ENCODE measurements around the gene CAPZB.

CAPZB gene

GRCh38 chr1:19404748-19405147 is 80.6 kb downstream of the CAPZB start:
- no peak for DNase-seq

GRCh38 chr1:19403256-19403655 is 82.1 kb downstream of the CAPZB start:
- DNase-seq, result no peak

GRCh38 chr1:19402031-19402813 is 83.1 kb downstream of the CAPZB start:
- no peak for DNase-seq

GRCh38 chr1:19401535-19401889 is 83.8 kb downstream of the CAPZB start:
- no peak for DNase-seq

- no peak for DNase-seq
Measured at GRCh38 chr1:19400875-19401534, 84.3 kb downstream of the CAPZB start.

- DNase-seq, result no peak
Measured at GRCh38 chr1:19400192-19400611, 85.1 kb downstream of the CAPZB start.

GRCh38 chr1:19398309-19398760 is 87.0 kb downstream of the CAPZB start:
- no peak for DNase-seq

- DNase-seq, result no peak
Measured at GRCh38 chr1:19397217-19397945, 88.0 kb downstream of the CAPZB start.

GRCh38 chr1:19396280-19396679 is 89.1 kb downstream of the CAPZB start:
- DNase-seq, result no peak

GRCh38 chr1:19395678-19396192 is 89.6 kb downstream of the CAPZB start:
- DNase-seq, result no peak

GRCh38 chr1:19393046-19393445 is 92.3 kb downstream of the CAPZB start:
- no peak for DNase-seq

GRCh38 chr1:19392221-19392620 is 93.1 kb downstream of the CAPZB start:
- no peak for DNase-seq

GRCh38 chr1:19391596-19391981 is 93.8 kb downstream of the CAPZB start:
- no peak for DNase-seq

GRCh38 chr1:19390901-19391595 is 94.3 kb downstream of the CAPZB start:
- DNase-seq, result peak; percentile 51

- DNase-seq, result no peak
Measured at GRCh38 chr1:19390166-19390850, 95.0 kb downstream of the CAPZB start.

GRCh38 chr1:19388980-19389379 is 96.4 kb downstream of the CAPZB start:
- no peak for DNase-seq

GRCh38 chr1:19387045-19387467 is 98.3 kb downstream of the CAPZB start:
- DNase-seq, result no peak

GRCh38 chr1:19385869-19386591 is 99.3 kb downstream of the CAPZB start:
- no peak for DNase-seq

- no peak for DNase-seq
Measured at GRCh38 chr1:19385221-19385620, 100.1 kb downstream of the CAPZB start.

- DNase-seq, result no peak
Measured at GRCh38 chr1:19384772-19385187, 100.6 kb downstream of the CAPZB start.

- DNase-seq, result no peak
Measured at GRCh38 chr1:19384113-19384512, 101.2 kb downstream of the CAPZB start.

- DNase-seq, result no peak
Measured at GRCh38 chr1:19382222-19382621, 103.1 kb downstream of the CAPZB start.

Data from activated gamma-delta T cell treated with Interleukin-2 at 50 U/mL for 16 hours (primary cell).